Testis (tissue), 3 donors: ENCODE measurements around the gene FAM222B. TPM values are rescaled to one million over a fixed set of nuclear protein-coding genes. Genes with fewer than 3 reads are reported as not detected.
"Not testable (repeated sequence)": the region's sequence is repeated elsewhere in the genome, so short reads cannot be mapped to it uniquely, and the experiment has no call there.

Experiments
- DNase-seq: peaks from one replicate; pipeline ENCODE4 v3.0.0-alpha.2; 2019
- H3K27ac ChIP-seq, 2 donors: fragments of 200-600 bp; sonication (generic); one replicate each; pipeline ENCODE4 v1.5.1; 2019
- H3K27me3 ChIP-seq: fragments of 200-600 bp; sonication (generic); one replicate; pipeline ENCODE4 v1.5.1; 2019
- H3K36me3 ChIP-seq: fragments of 200-600 bp; sonication (generic); one replicate; pipeline ENCODE4 v1.5.1; 2017; ENCODE audit warnings: low read depth; ENCODE audit errors: missing control alignments
- H3K4me1 ChIP-seq: fragments of 200-600 bp; sonication (generic); one replicate; pipeline ENCODE4 v1.5.1; 2019
- H3K4me3 ChIP-seq, 2 donors: fragments of 200-600 bp; sonication (generic); one replicate each; pipeline ENCODE4 v1.5.1; 2017 to 2019
- H3K9me3 ChIP-seq: fragments of 200-600 bp; sonication (generic); one replicate; pipeline ENCODE4 v1.5.1; 2017
- CTCF ChIP-seq, 3 experiments: fragments of 450-650 bp in 2 of 3; fragments of 200-600 bp in 1 of 3; sonication (generic) in 1 of 3; IDR thresholded peaks; one replicate each; pipeline ENCODE4 v1.5.1; 2016 to 2019; ENCODE audit warnings: antibody characterized with exemption in 3 of 3, mild to moderate bottlenecking in 2 of 3, moderate library complexity in 1 of 3
- POLR2A ChIP-seq: fragments of 450-650 bp; IDR thresholded peaks from one replicate; pipeline ENCODE4 v1.6.1; 2017; ENCODE audit warnings: antibody characterized with exemption, mild to moderate bottlenecking, moderate library complexity
- WGBS, 2 donors: methylation state at CpG; one replicate each; pipeline ENCODE4 v1.1.5; 2018; 5-methylcytosine and 5-hydroxymethylcytosine counted together
- intact Hi-C: fragments of 100-400 bp; cut with DNase I; formaldehyde crosslinking; loops from one replicate; pipeline ENCODE4 v1.15.1; 2023; ENCODE audit warnings: low total_unique reads
- polyA plus RNA-seq: library from polyadenylated mRNA; stranded (reverse); fragments of 350-450 nt; fragmentation: Illumina TruSeq; extraction: RNeasy Lipid Tissue Mini Kit (QIAGEN cat#74804); gene quantifications from one replicate; pipeline ENCODE4 v1.2.3, GENCODE V29; 2014; ENCODE audit warnings: low read depth, low replicate concordance; ENCODE audit not compliant: insufficient read depth
- total RNA-seq, 2 donors: library from RNA; depleted of rRNA; stranded (reverse); fragments of >200 nt; gene quantifications; one replicate each; pipeline ENCODE4 v1.2.3, GENCODE V29; 2016

FAM222B gene
- total and polyA plus RNA-seq, 3 donors from 2014 or later, result 69.6 to 84.5 (median 74.5) TPM

DNA sequence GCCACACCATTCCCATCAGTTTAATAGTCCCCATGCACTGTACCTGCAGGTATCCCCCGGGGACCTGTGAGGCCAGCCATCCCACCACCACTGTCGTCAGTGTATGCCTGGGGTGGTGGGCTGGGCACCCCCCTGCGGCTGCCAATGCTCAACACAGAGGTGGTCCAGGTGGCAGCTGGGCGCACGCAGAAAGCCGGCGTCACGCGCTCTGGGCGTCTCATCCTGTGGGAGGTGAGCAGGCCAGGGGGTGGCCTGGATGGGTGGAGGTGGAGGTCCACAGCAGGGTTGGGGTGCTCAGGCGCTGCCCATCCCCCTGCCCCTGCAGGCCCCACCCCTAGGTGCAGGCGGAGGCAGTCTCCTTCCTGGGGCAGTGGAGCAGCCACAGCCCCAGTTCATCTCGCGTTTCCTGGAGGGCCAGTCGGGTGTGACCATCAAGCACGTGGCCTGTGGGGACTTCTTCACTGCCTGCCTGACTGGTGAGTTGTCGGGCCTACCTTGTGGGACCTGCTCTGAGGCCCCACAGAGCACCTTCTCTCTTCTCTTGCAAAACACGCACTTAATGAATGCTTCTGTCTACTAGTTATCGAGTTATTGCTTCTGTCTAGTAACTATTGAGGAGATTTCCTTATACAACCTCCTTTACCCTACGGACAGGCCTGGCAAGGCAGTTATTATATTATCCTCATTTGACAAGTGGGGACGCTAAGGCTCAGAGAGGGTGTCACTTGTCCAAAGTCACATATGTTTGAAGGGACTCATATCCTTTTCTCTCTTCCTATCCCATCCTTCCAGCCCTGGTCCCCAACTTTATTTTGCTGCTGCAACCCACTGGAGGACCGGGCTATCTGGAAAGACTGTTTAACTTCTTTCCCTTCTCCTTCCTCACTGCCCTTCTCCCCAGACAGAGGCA is 104.6 kb downstream of the FAM222B start:
- no peaks in the 10 kb centered on the region for H3K4me1 ChIP-seq
- TF ChIP-seq CTCF (IDR thresholded peaks at IDR 0.05) (no peak), POLR2A (no peak)
- intact Hi-C loops, result no loop called here
- no peaks in the 10 kb centered on the region for H3K9me3 ChIP-seq
- no peak for DNase-seq
- H3K36me3 ChIP-seq, result no peaks in the 10 kb centered on the region
- no peaks in the 10 kb centered on the region for H3K27me3 ChIP-seq
- H3K27ac ChIP-seq, result no peak overlapping the region
- 91 to 98% methylated on average over 6 to 22 of the region's 22 CpGs for WGBS, 2 donors
- H3K4me3 ChIP-seq, result no peak overlapping the region

DNA sequence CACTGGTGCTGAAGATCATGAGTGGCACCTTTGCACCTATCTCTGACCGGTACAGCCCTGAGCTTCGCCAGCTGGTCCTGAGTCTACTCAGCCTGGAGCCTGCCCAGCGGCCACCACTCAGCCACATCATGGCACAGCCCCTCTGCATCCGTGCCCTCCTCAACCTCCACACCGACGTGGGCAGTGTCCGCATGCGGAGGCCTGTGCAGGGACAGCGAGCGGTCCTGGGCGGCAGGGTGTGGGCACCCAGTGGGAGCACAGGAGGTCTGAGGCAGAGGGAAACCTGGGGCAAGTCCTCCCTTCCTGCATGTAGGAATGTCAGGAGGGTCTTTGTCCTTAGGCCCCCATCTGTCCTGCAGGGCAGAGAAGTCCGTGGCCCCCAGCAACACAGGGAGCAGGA is 105.3 kb downstream of the FAM222B start:
- no peaks in the 10 kb centered on the region for H3K4me1 ChIP-seq
- intact Hi-C loops, result no loop called here
- 96 to 97% methylated on average over 7 to 12 of the region's 12 CpGs for WGBS, 2 donors

DNA sequence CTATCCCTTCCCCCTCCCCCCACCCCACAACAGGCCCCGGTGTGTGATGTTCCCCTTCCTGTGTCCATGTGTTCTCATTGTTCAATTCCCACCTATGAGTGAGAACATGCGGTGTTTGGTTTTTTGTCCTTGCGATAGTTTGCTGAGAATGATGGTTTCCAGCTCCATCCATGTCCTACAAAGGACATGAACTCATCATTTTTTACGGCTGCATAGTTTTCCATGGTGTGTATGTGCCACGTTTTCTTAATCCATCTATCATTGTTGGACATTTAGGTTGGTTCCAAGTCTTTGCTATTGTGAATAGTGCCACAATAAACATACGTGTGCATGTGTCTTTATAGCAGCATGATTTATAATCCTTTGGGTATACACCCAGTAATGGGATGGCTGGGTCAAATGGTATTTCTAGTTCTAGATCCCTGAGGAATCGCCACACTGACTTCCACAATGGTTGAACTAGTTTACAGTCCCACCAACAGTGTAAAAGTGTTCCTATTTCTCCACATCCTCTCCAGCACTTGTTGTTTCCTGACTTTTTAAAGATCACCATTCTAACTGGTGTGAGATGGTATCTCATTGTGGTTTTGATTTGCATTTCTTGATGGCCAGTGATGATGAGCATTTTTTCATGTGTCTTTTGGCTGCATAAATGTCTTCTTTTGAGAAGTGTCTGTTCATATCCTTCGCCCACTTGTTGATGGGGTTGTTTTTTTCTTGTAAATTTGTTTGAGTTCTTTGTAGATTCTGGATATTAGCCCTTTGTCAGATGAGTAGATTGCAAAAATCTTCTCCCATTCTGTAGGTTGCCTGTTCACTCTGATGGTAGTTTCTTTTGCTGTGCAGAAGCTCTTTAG is 106.4 kb downstream of the FAM222B start:
- DNase-seq, H3K4me1 ChIP-seq, H3K9me3 ChIP-seq, H3K36me3 ChIP-seq, intact Hi-C loops, H3K27me3 ChIP-seq, H3K27ac ChIP-seq, H3K4me3 ChIP-seq: not testable (repeated sequence)
- 85 to 96% methylated on average over 7 of the region's 8 CpGs for WGBS, 2 donors

More for the DNA sequence above, 105.3 kb downstream of the FAM222B start:
- no peaks in the 10 kb centered on the region for H3K36me3 ChIP-seq
- no peak overlapping the region for H3K4me3 ChIP-seq
- no peak for DNase-seq
- no peaks in the 10 kb centered on the region for H3K9me3 ChIP-seq
- no peaks in the 10 kb centered on the region for H3K27me3 ChIP-seq
- TF ChIP-seq CTCF (IDR thresholded peaks at IDR 0.05), result no peak
- no peak for TF ChIP-seq POLR2A
- no peak overlapping the region for H3K27ac ChIP-seq

DNA sequence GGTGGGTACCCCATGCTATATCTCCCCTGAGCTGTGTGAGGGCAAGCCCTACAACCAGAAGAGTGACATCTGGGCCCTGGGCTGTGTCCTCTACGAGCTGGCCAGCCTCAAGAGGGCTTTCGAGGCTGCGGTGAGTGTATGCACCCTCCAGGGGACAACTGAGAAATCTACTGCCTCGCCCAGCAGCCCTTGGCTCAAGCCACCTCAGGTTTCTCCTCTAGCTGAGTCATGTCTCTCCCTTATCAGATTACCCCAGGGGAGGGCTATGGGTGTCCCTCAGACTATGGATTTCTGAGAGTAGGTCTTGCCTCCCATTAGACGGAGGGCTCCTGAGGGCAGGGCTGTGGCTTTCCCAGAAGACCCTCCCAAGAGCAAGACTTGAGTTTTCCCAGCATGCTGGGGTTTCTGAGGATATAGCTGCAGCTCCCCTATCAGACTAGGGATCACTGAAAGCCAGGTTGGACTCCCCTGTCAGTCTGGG is 107.3 kb downstream of the FAM222B start:
- Histone ChIP-seq H3K9me3 (no peaks in the 10 kb centered on the region), H3K36me3 (no peaks in the 10 kb centered on the region), H3K27me3 (no peaks in the 10 kb centered on the region), H3K4me3 (no peak overlapping the region), H3K4me1 (no peaks in the 10 kb centered on the region), H3K27ac (no peak overlapping the region)
- whole genome bisulfite sequencing, 2 donors, result 78 to 88% methylated on average over 5 of the region's 5 CpGs
- intact Hi-C loops, result no loop called here
- no peak for DNase-seq
- TF ChIP-seq CTCF (IDR thresholded peaks at IDR 0.05), result no peak

- WGBS, 2 donors, result 94 to 96% methylated on average over 4 to 10 of the region's 10 CpGs
- Histone ChIP-seq H3K9me3 (no peaks in the 10 kb centered on the region), H3K4me1 (no peaks in the 10 kb centered on the region), H3K36me3 (no peaks in the 10 kb centered on the region), H3K4me3 (no peak overlapping the region), H3K27ac (no peak overlapping the region), H3K27me3 (no peaks in the 10 kb centered on the region)
- no peak for DNase-seq
- intact Hi-C loops, result no loop called here
- TF ChIP-seq CTCF (IDR thresholded peaks at IDR 0.05) (no peak), POLR2A (no peak)
These were observed 107.8 kb downstream of the FAM222B start for GRCh38 chr17:28734712-28735241.
